ENCODE measurements around the gene GDF10. TPM values are rescaled to one million over a fixed set of nuclear protein-coding genes. Genes with fewer than 3 reads are reported as not detected.

GDF10 gene
- total RNA-seq, 1 donor from 2014 or later = 1.7 TPM

DNA sequence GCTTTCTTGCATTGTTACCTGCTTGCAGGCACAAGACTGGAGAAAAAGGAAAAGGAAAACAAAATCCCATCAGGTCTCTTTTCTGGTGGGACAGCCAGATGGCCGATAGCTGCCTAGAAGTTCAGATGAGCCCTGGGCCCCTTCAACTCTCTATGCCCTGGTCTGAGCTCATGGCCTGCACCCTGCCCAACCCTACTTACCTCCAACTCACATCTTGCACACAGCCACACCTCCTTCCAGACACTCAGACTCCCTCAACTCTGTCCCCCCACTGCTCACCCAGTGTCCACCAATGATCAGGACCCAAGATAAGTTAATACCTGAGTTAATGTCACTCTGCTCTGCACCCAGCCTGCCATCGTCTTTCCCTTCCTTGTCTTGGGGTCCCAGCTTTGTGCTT lies 59.1 kb downstream of the GDF10 start:
- Histone ChIP-seq H3K27me3 (no peaks in the 10 kb centered on the region), H3K27ac (no peak overlapping the region), H3K4me1 (no peaks in the 10 kb centered on the region), H3K4me3 (no peak overlapping the region), H3K36me3 (no peaks in the 10 kb centered on the region), H3K9me3 (no peaks in the 10 kb centered on the region)
- TF ChIP-seq CTCF (IDR thresholded peaks at IDR 0.05) (no peak), POLR2A (IDR thresholded peaks at IDR 0.05) (no peak), POLR2AphosphoS5 (IDR thresholded peaks at IDR 0.05; ENCODE audit: insufficient read depth in 1 of 2, low read depth in 1 of 2) (no peak)
- intact Hi-C loops (cut with DNase I) = no loop called here
- no peak for DNase-seq (ENCODE audit: extremely low spot score in 2 of 2)

DNA sequence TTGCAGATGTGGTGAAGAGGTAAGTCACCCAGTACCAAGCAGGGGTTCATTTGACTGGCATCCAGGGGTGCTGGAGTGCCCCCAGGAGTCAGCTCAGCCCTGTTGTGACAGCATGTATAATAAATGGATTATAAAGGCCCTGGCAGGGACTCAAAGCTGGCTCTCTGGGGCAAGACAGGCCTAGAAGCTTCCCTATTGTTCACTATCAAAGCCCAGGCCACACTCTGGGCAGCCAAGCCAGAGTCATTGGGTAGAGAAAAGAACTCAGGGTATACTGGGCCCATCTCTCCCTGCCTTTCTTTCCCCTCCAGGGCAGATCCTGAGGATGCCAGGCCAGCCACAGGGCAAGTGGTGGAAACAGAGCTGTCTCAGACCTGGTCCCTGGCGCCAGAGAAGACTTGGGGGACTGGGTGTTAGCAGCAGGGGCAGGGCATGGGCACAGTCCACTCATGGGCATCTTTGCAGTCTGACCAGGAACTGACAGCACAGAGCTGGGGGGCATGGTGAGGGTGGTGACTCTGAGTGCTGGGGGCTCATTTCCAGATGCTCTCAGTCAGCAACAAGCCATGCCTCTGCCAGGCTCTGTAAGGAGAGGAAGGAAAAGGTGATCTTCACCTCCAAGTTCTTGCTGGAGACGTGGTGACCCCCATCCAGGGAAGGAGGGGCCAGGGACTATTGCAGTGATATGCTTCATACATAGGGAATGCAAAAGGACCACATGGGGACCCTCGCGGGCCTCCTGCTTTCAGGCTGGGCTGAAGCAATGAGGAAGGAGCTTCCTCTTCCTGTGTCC lies 59.8 kb downstream of the GDF10 start:
- intact Hi-C loops (cut with DNase I) = no loop called here
- Histone ChIP-seq H3K4me1 (no peaks in the 10 kb centered on the region), H3K27ac (no peak overlapping the region), H3K27me3 (no peaks in the 10 kb centered on the region), H3K36me3 (no peaks in the 10 kb centered on the region), H3K9me3 (no peaks in the 10 kb centered on the region), H3K4me3 (no peak overlapping the region)
- TF ChIP-seq POLR2AphosphoS5 (IDR thresholded peaks at IDR 0.05; ENCODE audit: insufficient read depth in 1 of 2, low read depth in 1 of 2) = no peak
- TF ChIP-seq POLR2A (IDR thresholded peaks at IDR 0.05) = no peak
- TF ChIP-seq CTCF (IDR thresholded peaks at IDR 0.05) = no peak
- DNase-seq (ENCODE audit: extremely low spot score in 2 of 2) = no peak

DNA sequence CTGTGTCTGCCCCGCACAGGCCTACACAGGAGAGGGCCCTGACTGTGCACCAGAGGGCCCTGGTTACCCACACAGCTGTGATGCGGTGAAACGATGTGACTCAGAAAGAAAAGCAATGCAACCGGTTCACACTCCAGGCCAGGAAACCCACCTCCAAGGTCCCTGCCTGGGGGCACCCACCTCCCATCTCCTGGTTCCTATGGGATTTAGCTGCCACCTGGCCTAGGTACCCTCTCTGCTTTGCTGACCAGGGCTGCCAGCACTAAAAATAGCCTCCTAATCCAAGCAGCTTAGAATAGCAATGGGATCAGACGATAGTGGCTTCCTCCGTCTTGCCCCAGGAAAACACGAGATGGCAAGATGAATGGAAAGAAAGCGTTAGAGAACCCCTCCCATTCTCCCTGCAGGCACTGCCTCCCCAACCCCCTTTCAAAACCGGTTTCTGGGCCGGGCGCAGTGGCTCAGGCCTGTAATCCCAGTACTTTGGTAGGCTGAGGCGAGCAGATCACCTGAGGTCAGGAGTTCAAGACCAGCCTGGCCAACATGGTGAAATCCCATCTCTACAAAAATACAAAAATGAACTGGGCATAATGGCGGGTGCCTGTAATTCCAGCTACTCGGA lies 60.5 kb downstream of the GDF10 start:
- no peak for TF ChIP-seq POLR2A (IDR thresholded peaks at IDR 0.05)
- TF ChIP-seq POLR2AphosphoS5 (IDR thresholded peaks at IDR 0.05; ENCODE audit: insufficient read depth in 1 of 2, low read depth in 1 of 2) = no peak
- no peak for TF ChIP-seq CTCF (IDR thresholded peaks at IDR 0.05)
- H3K9me3 ChIP-seq = no peaks in the 10 kb centered on the region
- no peaks in the 10 kb centered on the region for H3K27me3 ChIP-seq

DNA sequence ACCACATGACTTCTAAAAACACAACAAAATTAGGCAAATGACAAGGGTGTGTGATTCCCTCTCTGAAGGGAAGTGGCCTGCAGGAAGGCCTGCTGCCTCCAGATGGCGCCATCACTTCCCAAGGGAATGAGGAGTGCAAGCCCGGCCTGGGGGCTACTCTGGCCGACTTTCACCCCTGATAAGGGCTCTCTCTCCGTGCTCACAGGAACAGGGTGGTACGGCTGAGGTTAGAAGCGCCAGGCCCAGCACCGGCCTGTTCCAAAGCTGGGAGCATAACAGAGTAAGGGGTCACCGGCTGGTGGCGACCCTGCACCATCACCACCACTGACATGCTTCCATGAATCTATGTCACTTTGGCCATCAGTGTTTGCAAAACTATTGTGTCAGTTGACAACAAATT lies 61.3 kb downstream of the GDF10 start:
- no peaks in the 10 kb centered on the region for H3K36me3 ChIP-seq
- no peak overlapping the region for H3K4me3 ChIP-seq
- DNase-seq (ENCODE audit: extremely low spot score in 2 of 2) = no peak
- TF ChIP-seq CTCF (IDR thresholded peaks at IDR 0.05) (peak in 2 of 3 experiments; percentile 29 to 39), POLR2A (IDR thresholded peaks at IDR 0.05) (no peak)
- H3K9me3 ChIP-seq = no peaks in the 10 kb centered on the region
- H3K27ac ChIP-seq = no peak overlapping the region
- intact Hi-C loops (cut with DNase I) = no loop called here
- no peaks in the 10 kb centered on the region for H3K4me1 ChIP-seq
- no peaks in the 10 kb centered on the region for H3K27me3 ChIP-seq

More for the DNA sequence above, 60.5 kb downstream of the GDF10 start:
- DNase-seq (ENCODE audit: extremely low spot score in 2 of 2) = no peak
- Histone ChIP-seq H3K4me3 (no peak overlapping the region), H3K27ac (no peak overlapping the region), H3K36me3 (no peaks in the 10 kb centered on the region), H3K4me1 (no peaks in the 10 kb centered on the region)
- intact Hi-C loops (cut with DNase I) = no loop called here

GRCh38 chr10:47362199-47362598 lies 62.2 kb downstream of the GDF10 start:
- H3K36me3 ChIP-seq = no peaks in the 10 kb centered on the region
- no peaks in the 10 kb centered on the region for H3K9me3 ChIP-seq
- no peak overlapping the region for H3K4me3 ChIP-seq
- no peaks in the 10 kb centered on the region for H3K27me3 ChIP-seq
- no peak for DNase-seq (ENCODE audit: extremely low spot score in 2 of 2)
- no peak overlapping the region for H3K27ac ChIP-seq
- TF ChIP-seq POLR2A (IDR thresholded peaks at IDR 0.05) = no peak
- no peak for TF ChIP-seq CTCF (IDR thresholded peaks at IDR 0.05)
- no peak for TF ChIP-seq POLR2AphosphoS5 (IDR thresholded peaks at IDR 0.05; ENCODE audit: insufficient read depth in 1 of 2, low read depth in 1 of 2)
- H3K4me1 ChIP-seq = no peaks in the 10 kb centered on the region
- intact Hi-C loops (cut with DNase I) = no loop called here

Data from vagina (tissue), 2 donors.